ENCODE results near the gene ACSF2. TPM values are rescaled to one million over a fixed set of nuclear protein-coding genes. Genes with fewer than 3 reads are reported as not detected.

The ACSF2 gene
- total and polyA plus RNA-seq, 2 of the 13 experiments (the other 11 are each of a cell fraction or from before 2014, with no cell fraction given): 87.3 to 109 TPM

DNA sequence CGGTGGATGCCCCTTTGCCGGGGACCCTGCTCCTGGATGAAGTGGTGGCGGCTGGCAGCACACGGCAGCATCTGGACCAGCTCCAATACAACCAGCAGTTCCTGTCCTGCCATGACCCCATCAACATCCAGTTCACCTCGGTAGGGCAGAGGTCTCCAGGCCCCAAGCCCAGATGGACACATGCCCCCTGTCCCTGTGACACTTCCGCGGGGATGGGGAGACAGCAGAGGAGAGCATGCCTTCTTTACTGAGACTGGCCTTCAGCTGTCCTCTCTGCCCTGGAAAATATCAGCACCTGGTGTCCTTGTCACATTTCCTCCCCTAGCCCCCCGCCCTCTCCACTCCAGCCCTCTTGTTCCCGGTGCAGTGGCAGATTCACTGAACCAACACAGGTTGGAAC, 36.4 kb downstream of the ACSF2 start:
- FAIRE-seq: no peak
- Histone ChIP-seq H3K79me2 (ENCODE audit: insufficient read depth, low read length) (no peaks in the 10 kb centered on the region), H3K27me3 (ENCODE audit: control insufficient read depth in 1 of 2, insufficient read depth in 2 of 2, low read length in 2 of 2) (no peaks in the 10 kb centered on the region), H3K4me3 (replicated peaks in 1 of 3; ENCODE audit: insufficient read depth in 1 of 3, low read depth in 2 of 3, low read length in 3 of 3) (no peak overlapping the region), H3K27ac (ENCODE audit: extremely low read length, insufficient read depth, low read length) (no peak overlapping the region), H3K4me2 (ENCODE audit: low read depth, low read length) (no peak overlapping the region), H4K20me1 (ENCODE audit: insufficient read depth, low read length) (no peaks in the 10 kb centered on the region; the same call in 1 of the 2 replicates), H3K9ac (ENCODE audit: insufficient read depth, low read depth, low read length) (no peak overlapping the region), H3K9me3 (ENCODE audit: low read length) (no peaks in the 10 kb centered on the region), H3K4me1 (ENCODE audit: insufficient read depth, low read length) (peaks cover 24% of the 10 kb centered on the region), H3K36me3 (replicated peaks in 1 of 2; ENCODE audit: control insufficient read depth in 1 of 2, insufficient read depth in 2 of 2, low read length in 2 of 2) (peaks cover 5 to 18% of the 10 kb centered on the region in 2 experiments; a peak in 4 of 5 replicates), H2AFZ (ENCODE audit: low read length) (no peak overlapping the region)
- intact Hi-C loops (cut with micrococcal nuclease; ENCODE audit: unreplicated experiment): no loop called here
- POLR2A ChIA-PET: no interaction called here
- CTCF ChIA-PET (ENCODE audit: low intra/inter-chr PET ratio, low total read pairs): no interaction called here
- 93% methylated on average over 9 of the region's 9 CpGs for WGBS (ENCODE audit: low lambda C conversion rate)
- in situ Hi-C loops (cut with HindIII; ENCODE audit: extremely low pct_ligation_motif_present, low pct_unique_long_range_greater_than_20kb): no loop called here
- TF ChIP-seq THYN1 (CRISPR knock-in tag; IDR thresholded peaks at IDR 0.05; ENCODE audit: borderline replicate concordance, low read depth) (no peak), HNRNPLL (IDR thresholded peaks at IDR 0.05; ENCODE audit: low read depth, low read length, poor library complexity, severe bottlenecking) (no peak), FLYWCH1 (CRISPR knock-in tag; IDR thresholded peaks at IDR 0.05) (no peak), MLLT10 (CRISPR knock-in tag; IDR thresholded peaks at IDR 0.05) (no peak)
- TF ChIP-seq, protein P1, sequence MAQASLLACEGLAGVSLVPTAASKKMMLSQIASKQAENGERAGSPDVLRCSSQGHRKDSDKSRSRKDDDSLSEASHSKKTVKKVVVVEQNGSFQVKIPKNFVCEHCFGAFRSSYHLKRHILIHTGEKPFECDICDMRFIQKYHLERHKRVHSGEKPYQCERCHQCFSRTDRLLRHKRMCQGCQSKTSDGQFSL (CRISPR knock-in tag; IDR thresholded peaks at IDR 0.05): no peak
- TF ChIP-seq, protein P2, sequence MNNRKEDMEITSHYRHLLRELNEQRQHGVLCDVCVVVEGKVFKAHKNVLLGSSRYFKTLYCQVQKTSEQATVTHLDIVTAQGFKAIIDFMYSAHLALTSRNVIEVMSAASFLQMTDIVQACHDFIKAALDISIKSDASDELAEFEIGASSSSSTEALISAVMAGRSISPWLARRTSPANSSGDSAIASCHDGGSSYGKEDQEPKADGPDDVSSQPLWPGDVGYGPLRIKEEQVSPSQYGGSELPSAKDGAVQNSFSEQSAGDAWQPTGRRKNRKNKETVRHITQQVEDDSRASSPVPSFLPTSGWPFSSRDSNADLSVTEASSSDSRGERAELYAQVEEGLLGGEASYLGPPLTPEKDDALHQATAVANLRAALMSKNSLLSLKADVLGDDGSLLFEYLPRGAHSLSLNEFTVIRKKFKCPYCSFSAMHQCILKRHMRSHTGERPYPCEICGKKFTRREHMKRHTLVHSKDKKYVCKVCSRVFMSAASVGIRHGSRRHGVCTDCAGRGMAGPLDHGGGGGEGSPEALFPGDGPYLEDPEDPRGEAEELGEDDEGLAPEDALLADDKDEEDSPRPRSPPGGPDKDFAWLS (CRISPR knock-in tag; IDR thresholded peaks at IDR 0.05; ENCODE audit: borderline replicate concordance): no peak
- no peak for DNase-seq (ENCODE audit: low spot score)
- no peak for ATAC-seq
- no TSS peak for BruUV-seq (replicated peaks)

DNA sequence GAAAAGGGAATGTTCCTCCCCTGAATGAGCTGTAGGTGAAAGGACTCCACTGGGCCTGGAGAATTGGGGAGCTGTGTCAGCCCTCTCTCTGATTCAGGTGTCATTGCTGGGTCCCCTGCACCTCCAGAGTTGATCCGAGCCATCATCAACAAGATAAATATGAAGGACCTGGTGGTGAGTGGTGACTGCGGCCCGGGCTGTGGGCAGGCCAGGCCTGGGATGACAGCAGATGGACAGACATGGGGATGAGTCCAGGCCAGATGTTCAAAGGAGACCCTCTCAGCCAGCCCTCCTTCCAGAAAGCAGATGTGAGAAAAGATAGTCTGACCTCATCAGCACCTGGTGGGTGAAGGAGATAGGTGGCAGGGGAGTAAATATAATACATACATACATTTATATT, 38.1 kb downstream of the ACSF2 start:
- Histone ChIP-seq H3K9ac (ENCODE audit: insufficient read depth, low read depth, low read length) (no peak overlapping the region), H3K79me2 (ENCODE audit: insufficient read depth, low read length) (no peaks in the 10 kb centered on the region), H3K4me3 (replicated peaks in 1 of 3; ENCODE audit: insufficient read depth in 1 of 3, low read depth in 2 of 3, low read length in 3 of 3) (no peak overlapping the region), H3K4me2 (ENCODE audit: low read depth, low read length) (no peak overlapping the region), H3K36me3 (replicated peaks in 1 of 2; ENCODE audit: control insufficient read depth in 1 of 2, insufficient read depth in 2 of 2, low read length in 2 of 2) (peaks cover 7 to 18% of the 10 kb centered on the region in 2 experiments; a peak in 4 of 5 replicates), H3K4me1 (ENCODE audit: insufficient read depth, low read length) (peaks cover 7% of the 10 kb centered on the region), H3K27me3 (ENCODE audit: control insufficient read depth in 1 of 2, insufficient read depth in 2 of 2, low read length in 2 of 2) (no peaks in the 10 kb centered on the region), H4K20me1 (ENCODE audit: insufficient read depth, low read length) (no peaks in the 10 kb centered on the region; the same call in 1 of the 2 replicates), H3K9me3 (ENCODE audit: low read length) (no peaks in the 10 kb centered on the region), H3K27ac (ENCODE audit: extremely low read length, insufficient read depth, low read length) (no peak overlapping the region), H2AFZ (ENCODE audit: low read length) (no peak overlapping the region)
- in situ Hi-C loops (cut with HindIII; ENCODE audit: extremely low pct_ligation_motif_present, low pct_unique_long_range_greater_than_20kb): no loop called here
- ChIA-PET CTCF (ENCODE audit: low intra/inter-chr PET ratio, low total read pairs) (no interaction called here), POLR2A (no interaction called here)
- 100% methylated on average over 3 of the region's 3 CpGs for WGBS (ENCODE audit: low lambda C conversion rate)
- DNase-seq (ENCODE audit: low spot score) (no peak), ATAC-seq (no peak), FAIRE-seq (no peak)
- BruUV-seq (replicated peaks): no TSS peak
- intact Hi-C loops (cut with micrococcal nuclease; ENCODE audit: unreplicated experiment): no loop called here
- TF ChIP-seq ELF4 (CRISPR knock-in tag; IDR thresholded peaks at IDR 0.05; ENCODE audit: borderline replicate concordance) (no peak), CC2D1A (CRISPR knock-in tag; IDR thresholded peaks at IDR 0.05) (no peak), ZNF180 (CRISPR knock-in tag; IDR thresholded peaks at IDR 0.05; ENCODE audit: borderline replicate concordance, low read depth) (no peak), ZNF781 (CRISPR knock-in tag; IDR thresholded peaks at IDR 0.05; ENCODE audit: borderline replicate concordance, not compliant biosample characterization) (no peak), POLR2G (IDR thresholded peaks at IDR 0.05; ENCODE audit: low read depth, low read length) (no peak)
- TF ChIP-seq, protein P3, sequence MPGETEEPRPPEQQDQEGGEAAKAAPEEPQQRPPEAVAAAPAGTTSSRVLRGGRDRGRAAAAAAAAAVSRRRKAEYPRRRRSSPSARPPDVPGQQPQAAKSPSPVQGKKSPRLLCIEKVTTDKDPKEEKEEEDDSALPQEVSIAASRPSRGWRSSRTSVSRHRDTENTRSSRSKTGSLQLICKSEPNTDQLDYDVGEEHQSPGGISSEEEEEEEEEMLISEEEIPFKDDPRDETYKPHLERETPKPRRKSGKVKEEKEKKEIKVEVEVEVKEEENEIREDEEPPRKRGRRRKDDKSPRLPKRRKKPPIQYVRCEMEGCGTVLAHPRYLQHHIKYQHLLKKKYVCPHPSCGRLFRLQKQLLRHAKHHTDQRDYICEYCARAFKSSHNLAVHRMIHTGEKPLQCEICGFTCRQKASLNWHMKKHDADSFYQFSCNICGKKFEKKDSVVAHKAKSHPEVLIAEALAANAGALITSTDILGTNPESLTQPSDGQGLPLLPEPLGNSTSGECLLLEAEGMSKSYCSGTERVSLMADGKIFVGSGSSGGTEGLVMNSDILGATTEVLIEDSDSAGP (CRISPR knock-in tag; IDR thresholded peaks at IDR 0.05; ENCODE audit: borderline replicate concordance): no peak
- TF ChIP-seq, protein P4, sequence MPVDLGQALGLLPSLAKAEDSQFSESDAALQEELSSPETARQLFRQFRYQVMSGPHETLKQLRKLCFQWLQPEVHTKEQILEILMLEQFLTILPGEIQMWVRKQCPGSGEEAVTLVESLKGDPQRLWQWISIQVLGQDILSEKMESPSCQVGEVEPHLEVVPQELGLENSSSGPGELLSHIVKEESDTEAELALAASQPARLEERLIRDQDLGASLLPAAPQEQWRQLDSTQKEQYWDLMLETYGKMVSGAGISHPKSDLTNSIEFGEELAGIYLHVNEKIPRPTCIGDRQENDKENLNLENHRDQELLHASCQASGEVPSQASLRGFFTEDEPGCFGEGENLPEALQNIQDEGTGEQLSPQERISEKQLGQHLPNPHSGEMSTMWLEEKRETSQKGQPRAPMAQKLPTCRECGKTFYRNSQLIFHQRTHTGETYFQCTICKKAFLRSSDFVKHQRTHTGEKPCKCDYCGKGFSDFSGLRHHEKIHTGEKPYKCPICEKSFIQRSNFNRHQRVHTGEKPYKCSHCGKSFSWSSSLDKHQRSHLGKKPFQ (CRISPR knock-in tag; IDR thresholded peaks at IDR 0.05; ENCODE audit: insufficient replicate concordance): no peak

Data from HepG2 (cell line).